H1 (cell line): ENCODE data around the gene AOAH. TPM values are rescaled to one million over a fixed set of nuclear protein-coding genes. Genes with fewer than 3 reads are reported as not detected.
A peak's percentile ranks its signal among the peaks of the same experiment; 100 is the strongest.

Experiments used
- CTCF ChIA-PET: fragments of 300-600 bp; sonication (Branson Sonifier 250); formaldehyde crosslinking; loops from one replicate; lab custom pipeline; 2021; ENCODE audit not compliant: partially characterized antibody; lab: Charles Lee
- POLR2A ChIA-PET: fragments of 300-600 bp; sonication (Branson Sonifier 250); formaldehyde crosslinking; loops from one replicate; lab custom pipeline; 2021; ENCODE audit warnings: inconsistent platforms; ENCODE audit not compliant: partially characterized antibody; lab: Charles Lee
- DNase-seq, 2 experiments: peaks; one replicate each; pipeline versions ENCODE4 v3.0.0 to v3.0.0-alpha.2; 2010 to 2022; ENCODE audit warnings: low spot score in 2 of 2, low read depth in 1 of 2, mixed read lengths in 1 of 2
- FAIRE-seq: peaks from 2 replicates; lab custom pipeline; 2011; peaks lifted over from hg19 to GRCh38; lab: Jason Lieb, UNC
- H2AFZ ChIP-seq: 2 replicates; pipeline ENCODE4 v1.8.1; 2012; ENCODE audit warnings: low read length, inconsistent platforms
- H2AK5ac ChIP-seq: 2 replicates; pipeline ENCODE4 v1.6.1; 2013; ENCODE audit warnings: low read depth, low read length
- H2BK120ac ChIP-seq: replicated peaks from 2 replicates; pipeline ENCODE3; 2013; ENCODE audit warnings: low read depth, low read length, inconsistent platforms
- H2BK12ac ChIP-seq: 2 replicates; pipeline ENCODE4 v1.6.1; 2013; ENCODE audit warnings: low read depth, low read length
- H2BK15ac ChIP-seq: 2 replicates; pipeline ENCODE4 v1.6.1; 2013; ENCODE audit warnings: low read length
- H2BK20ac ChIP-seq: 2 replicates; pipeline ENCODE4 v1.6.1; 2013; ENCODE audit warnings: low read length
- H2BK5ac ChIP-seq: 2 replicates; pipeline ENCODE4 v1.6.1; 2013; ENCODE audit warnings: low read depth, low read length
- H3K14ac ChIP-seq: 2 replicates; pipeline ENCODE4 v1.6.1; 2013; ENCODE audit warnings: inconsistent platforms; ENCODE audit not compliant: insufficient read length
- H3K18ac ChIP-seq: 2 replicates; pipeline ENCODE4 v1.6.1; 2013; ENCODE audit warnings: low read length; ENCODE audit errors: extremely low read depth
- H3K23ac ChIP-seq: 2 replicates; pipeline ENCODE4 v1.6.1; 2013; ENCODE audit warnings: inconsistent platforms; ENCODE audit not compliant: insufficient read length
- H3K23me2 ChIP-seq: 2 replicates; pipeline ENCODE4 v1.6.1; 2013; ENCODE audit warnings: low read depth, low read length
- H3K27ac ChIP-seq: 2 replicates; pipeline ENCODE4 v1.6.1; 2011; ENCODE audit warnings: low read depth, low read length, inconsistent platforms
- H3K27me3 ChIP-seq, 4 experiments: replicated peaks in 1 of 4; 1 replicate in 1 of 4; 2 replicates in 3 of 4; pipeline versions ENCODE4 v1.6.1 to v1.8.1; 2011 to 2013; ENCODE audit warnings: low read length in 3 of 4, mild to moderate bottlenecking in 3 of 4, inconsistent platforms in 2 of 4, mixed read lengths in 2 of 4, moderate library complexity in 1 of 4; ENCODE audit not compliant: control insufficient read depth in 3 of 4, insufficient read depth in 3 of 4; ENCODE audit errors: extremely low read depth in 1 of 4
- H3K36me3 ChIP-seq, 4 experiments: 2 replicates each; pipeline versions ENCODE4 v1.6.1 to v1.8.1; 2011 to 2013; ENCODE audit warnings: mild to moderate bottlenecking in 4 of 4, low read length in 3 of 4, moderate library complexity in 2 of 4, control low read depth in 1 of 4, inconsistent platforms in 1 of 4; ENCODE audit not compliant: insufficient read depth in 4 of 4, control insufficient read depth in 2 of 4
- H3K4ac ChIP-seq: replicated peaks from 2 replicates; pipeline ENCODE3; 2013; ENCODE audit warnings: low read length, low read depth, mixed read lengths, inconsistent platforms; ENCODE audit not compliant: insufficient read length
- H3K4me1 ChIP-seq, 4 experiments: replicated peaks in 1 of 4; 1 replicate in 1 of 4; 2 replicates in 3 of 4; pipeline versions ENCODE4 v1.6.1 to v1.8.1; 2011 to 2013; ENCODE audit warnings: low read length in 3 of 4, inconsistent platforms in 2 of 4, mixed read lengths in 1 of 4; ENCODE audit not compliant: insufficient read depth in 4 of 4, control insufficient read depth in 3 of 4
- H3K4me2 ChIP-seq, 2 experiments: 2 replicates each; pipeline versions ENCODE4 v1.6.1 to v1.8.1; 2011 to 2013; ENCODE audit warnings: low read depth in 2 of 2, low read length in 2 of 2, control low read depth in 1 of 2, inconsistent platforms in 1 of 2, mild to moderate bottlenecking in 1 of 2; ENCODE audit not compliant: insufficient read depth in 1 of 2
- H3K4me3 ChIP-seq, 4 experiments: fragments of 200-600, 300-600 bp in 1 of 4; sonication (generic), shearing (Covaris generic), sonication (Bioruptor Twin) in 1 of 4; 2 replicates each; pipeline versions ENCODE4 v1.5.1 to v1.8.1; 2011 to 2016; ENCODE audit warnings: low read length in 4 of 4, low read depth in 3 of 4, control low read depth in 2 of 4, inconsistent platforms in 2 of 4, mild to moderate bottlenecking in 2 of 4, mixed read lengths in 1 of 4, moderate library complexity in 1 of 4; ENCODE audit not compliant: insufficient read depth in 2 of 4; ENCODE audit errors: extremely low read depth in 1 of 4
- H3K56ac ChIP-seq: replicated peaks from 2 replicates; pipeline ENCODE3; 2013; ENCODE audit warnings: low read depth, mild to moderate bottlenecking, mixed read lengths, low read length, inconsistent platforms; ENCODE audit not compliant: insufficient read length
- H3K79me1 ChIP-seq: 2 replicates; pipeline ENCODE4 v1.6.1; 2013; ENCODE audit warnings: low read depth, low read length, control low read depth
- H3K79me2 ChIP-seq, 2 experiments: 2 replicates each; pipeline versions ENCODE4 v1.6.1 to v1.8.1; 2012 to 2013; ENCODE audit warnings: low read length in 2 of 2, mild to moderate bottlenecking in 2 of 2, inconsistent platforms in 1 of 2; ENCODE audit not compliant: insufficient read depth in 2 of 2, control insufficient read depth in 1 of 2
- H3K9ac ChIP-seq, 4 experiments: replicated peaks in 1 of 4; 1 replicate in 1 of 4; 2 replicates in 3 of 4; pipeline versions ENCODE4 v1.6.1 to v1.8.1; 2011 to 2013; ENCODE audit warnings: low read depth in 3 of 4, low read length in 3 of 4, control low read depth in 2 of 4, mild to moderate bottlenecking in 2 of 4, moderate library complexity in 2 of 4, inconsistent platforms in 1 of 4; ENCODE audit errors: extremely low read depth in 1 of 4
- H3K9me3 ChIP-seq, 2 experiments: 2 replicates each; pipeline versions ENCODE4 v1.6.1 to v1.8.1; 2012 to 2013; ENCODE audit warnings: mild to moderate bottlenecking in 2 of 2, moderate library complexity in 2 of 2, control low read depth in 1 of 2, inconsistent platforms in 1 of 2, low read depth in 1 of 2, low read length in 1 of 2, mixed read lengths in 1 of 2; ENCODE audit not compliant: insufficient read depth in 2 of 2
- H4K20me1 ChIP-seq, 2 experiments: replicated peaks in 1 of 2; 2 replicates each; pipeline versions ENCODE3 to v1.8.1; 2011 to 2013; ENCODE audit warnings: inconsistent platforms in 2 of 2, low read length in 2 of 2, mild to moderate bottlenecking in 1 of 2; ENCODE audit not compliant: insufficient read depth in 2 of 2, control insufficient read depth in 1 of 2
- H4K5ac ChIP-seq: 2 replicates; pipeline ENCODE4 v1.6.1; 2013; ENCODE audit warnings: low read length, low read depth, mixed read lengths, inconsistent platforms; ENCODE audit not compliant: insufficient read length
- H4K8ac ChIP-seq: 2 replicates; pipeline ENCODE4 v1.8.0; 2013; ENCODE audit warnings: mild to moderate bottlenecking, moderate library complexity, low read length, inconsistent platforms; ENCODE audit not compliant: insufficient read depth; ENCODE audit errors: extremely low read depth
- H4K91ac ChIP-seq: replicated peaks from 2 replicates; pipeline ENCODE3; 2013; ENCODE audit warnings: low read length, mixed read lengths, inconsistent platforms; ENCODE audit not compliant: insufficient read length
- BACH1 ChIP-seq: IDR thresholded peaks from 2 replicates; pipeline ENCODE4 v1.6.1; 2012; ENCODE audit warnings: low read length, improper control_type of control experiment
- CEBPB ChIP-seq: IDR thresholded peaks from 2 replicates; pipeline ENCODE4 v1.6.1; 2012; ENCODE audit warnings: low read depth, low read length
- CTBP2 ChIP-seq: IDR thresholded peaks from 2 replicates; pipeline ENCODE4 v1.7.0; 2011; ENCODE audit warnings: borderline replicate concordance, mild to moderate bottlenecking, moderate library complexity, mixed read lengths, low read length; ENCODE audit not compliant: insufficient read depth, insufficient read length
- POU5F1 ChIP-seq: IDR thresholded peaks from 2 replicates; pipeline ENCODE4 v1.6.1; 2011; ENCODE audit warnings: low read depth, mild to moderate bottlenecking, low read length, moderate library complexity
- RAD21 ChIP-seq, 2 experiments: IDR thresholded peaks in 1 of 2; conservative IDR thresholded peaks in 1 of 2; 2 replicates each; pipeline ENCODE4 v1.6.1; 2011; ENCODE audit warnings: low read depth in 2 of 2, low read length in 2 of 2, improper control_type of control experiment in 1 of 2, inconsistent platforms in 1 of 2, mild to moderate bottlenecking in 1 of 2, moderate library complexity in 1 of 2
- RXRA ChIP-seq: IDR thresholded peaks from 2 replicates; pipeline ENCODE4 v1.6.1; 2011; ENCODE audit warnings: low read depth, mild to moderate bottlenecking, low read length, moderate library complexity; ENCODE audit not compliant: insufficient read depth
- SP1 ChIP-seq: IDR thresholded peaks from 2 replicates; pipeline ENCODE4 v1.6.1; 2011; ENCODE audit warnings: low read depth, low read length
- TBP ChIP-seq: IDR thresholded peaks from 2 replicates; pipeline ENCODE4 v1.6.1; 2011; ENCODE audit warnings: low read depth, low read length, improper control_type of control experiment
- WGBS, 2 experiments: shearing (Covaris generic) in 1 of 2; methylation state at CpG; one replicate each; pipeline versions ENCODE4 v1.1.6 to v1.1.7; 2013 to 2015; ENCODE audit warnings: low lambda C conversion rate in 2 of 2, mixed read lengths in 2 of 2, inconsistent platforms in 1 of 2, low coverage in 1 of 2, missing lambda C conversion rate in 1 of 2; ENCODE audit not compliant: insufficient replicate concordance in 2 of 2, insufficient coverage in 1 of 2, insufficient read length in 1 of 2; ENCODE audit errors: extremely low coverage in 1 of 2, missing lambda C conversion rate in 1 of 2; 5-methylcytosine and 5-hydroxymethylcytosine counted together
- polyA plus RNA-seq, 7 experiments: library from polyadenylated mRNA; depleted of rRNA in 3 of 7; stranded (reverse) in 5 of 7; unstranded in 2 of 7; fragments of >200 nt in 5 of 7; fragments of 200-250 nt in 2 of 7; gene quantifications; 1 replicate in 5 of 7; 2 replicates in 1 of 7; 4 replicates in 1 of 7; pipeline versions ENCODE4 v1.2.1 to v1.2.3, GENCODE V29; 2011 to 2013; ENCODE audit warnings: missing spikeins in 2 of 7, mixed read lengths in 2 of 7
- total RNA-seq: library from RNA; stranded (reverse); fragmentation: NEBNext Ultra II Directional; extraction: Animal tissue kit (Norgen Biotek cat#: 25700); gene quantifications from 2 replicates; pipeline ENCODE4 v1.2.1, GENCODE V29; 2021

AOAH gene
- total and polyA plus RNA-seq, 2 of the 8 experiments (the other 6 are each of a cell fraction or from before 2014, with no cell fraction given): 0.08 TPM; not detected in 1

DNA sequence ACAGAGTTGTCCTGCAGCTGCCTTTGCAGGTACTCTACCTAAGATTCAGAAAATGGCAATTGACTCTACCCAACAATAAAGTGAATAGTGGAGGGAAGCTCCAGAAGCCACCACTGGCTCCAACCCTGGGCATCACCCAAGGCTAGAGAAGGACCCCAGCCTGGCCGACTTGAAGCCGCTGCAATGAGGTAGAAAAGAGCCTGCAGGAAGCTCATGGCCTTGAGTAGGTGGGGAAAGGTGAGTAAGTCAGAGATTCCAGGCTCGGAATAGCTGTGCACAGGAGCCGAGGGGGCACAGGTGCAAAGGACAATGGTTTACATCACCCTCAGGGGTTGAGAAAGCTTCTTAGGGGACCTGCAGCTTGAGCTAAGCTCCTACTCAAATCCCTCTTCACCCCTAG lies 83.6 kb downstream of the AOAH start:
- no peaks in the 10 kb centered on the region for H3K79me2 ChIP-seq
- no peak overlapping the region for H4K91ac ChIP-seq
- H3K9ac ChIP-seq: no peak overlapping the region
- no peak overlapping the region for H2BK120ac ChIP-seq
- no peak overlapping the region for H2BK12ac ChIP-seq
- no peak overlapping the region for H3K4me2 ChIP-seq
- no peak overlapping the region for H3K18ac ChIP-seq
- FAIRE-seq (no peak), DNase-seq (no peak)
- H2BK20ac ChIP-seq: no peak overlapping the region
- H2AFZ ChIP-seq: no peak overlapping the region
- POLR2A ChIA-PET: no interaction called here
- no peaks in the 10 kb centered on the region for H4K20me1 ChIP-seq
- H3K23ac ChIP-seq: no peak overlapping the region
- TF ChIP-seq POU5F1: no peak
- TF ChIP-seq CEBPB: no peak
- no peak for TF ChIP-seq RAD21 (IDR thresholded peaks at IDR 0.05 in 1 of 2, conservative IDR thresholded peaks at IDR 0.05 in 1 of 2; ENCODE audit: low read depth in 2 of 2, low read length in 2 of 2)
- no peak for TF ChIP-seq SP1
- TF ChIP-seq CTBP2: no peak
- no peak for TF ChIP-seq BACH1
- no peak for TF ChIP-seq TBP
- TF ChIP-seq RXRA: no peak
- no peak overlapping the region for H3K56ac ChIP-seq
- no peaks in the 10 kb centered on the region for H3K36me3 ChIP-seq
- no peaks in the 10 kb centered on the region for H3K9me3 ChIP-seq
- no peak overlapping the region for H2AK5ac ChIP-seq
- H2BK5ac ChIP-seq: 0 out of 2 replicates have a peak overlapping the region, but pooled peaks have one; percentile 18
- H3K79me1 ChIP-seq: no peaks in the 10 kb centered on the region
- CTCF ChIA-PET: interaction anchor here (0.5 to 2.3 kb wide), 7 partner anchors 9 to 104 kb away, joined by 3 to 8 read pairs (median 4); no protein-coding TSS in a partner anchor
- H3K27ac ChIP-seq: no peak overlapping the region
- H3K27me3 ChIP-seq: no peaks in the 10 kb centered on the region
- no peaks in the 10 kb centered on the region for H3K23me2 ChIP-seq
- 0 out of 2 replicates have a peak overlapping the region, but pooled peaks have one; percentile 36 for H2BK15ac ChIP-seq
- no peak overlapping the region for H4K8ac ChIP-seq
- H4K5ac ChIP-seq: no peak overlapping the region
- WGBS, 2 experiments: 68% methylated on average over 4 of the region's 4 CpGs; no CpG with 5 or more reads in 1 of the 2 experiments
- H3K4me3 ChIP-seq: no peak overlapping the region
- no peak overlapping the region for H3K14ac ChIP-seq
- H3K4ac ChIP-seq: no peak overlapping the region
- H3K4me1 ChIP-seq: peaks cover 3 to 7% (median 6%) of the 10 kb centered on the region in 4 experiments; a peak in 4 of 7 replicates
